Measurements from ENCODE around the gene PHF12. TPM values are rescaled to one million over a fixed set of nuclear protein-coding genes. Genes with fewer than 3 reads are reported as not detected.

PHF12 gene
- polyA plus RNA-seq, 1 donor = 57.6 TPM

DNA sequence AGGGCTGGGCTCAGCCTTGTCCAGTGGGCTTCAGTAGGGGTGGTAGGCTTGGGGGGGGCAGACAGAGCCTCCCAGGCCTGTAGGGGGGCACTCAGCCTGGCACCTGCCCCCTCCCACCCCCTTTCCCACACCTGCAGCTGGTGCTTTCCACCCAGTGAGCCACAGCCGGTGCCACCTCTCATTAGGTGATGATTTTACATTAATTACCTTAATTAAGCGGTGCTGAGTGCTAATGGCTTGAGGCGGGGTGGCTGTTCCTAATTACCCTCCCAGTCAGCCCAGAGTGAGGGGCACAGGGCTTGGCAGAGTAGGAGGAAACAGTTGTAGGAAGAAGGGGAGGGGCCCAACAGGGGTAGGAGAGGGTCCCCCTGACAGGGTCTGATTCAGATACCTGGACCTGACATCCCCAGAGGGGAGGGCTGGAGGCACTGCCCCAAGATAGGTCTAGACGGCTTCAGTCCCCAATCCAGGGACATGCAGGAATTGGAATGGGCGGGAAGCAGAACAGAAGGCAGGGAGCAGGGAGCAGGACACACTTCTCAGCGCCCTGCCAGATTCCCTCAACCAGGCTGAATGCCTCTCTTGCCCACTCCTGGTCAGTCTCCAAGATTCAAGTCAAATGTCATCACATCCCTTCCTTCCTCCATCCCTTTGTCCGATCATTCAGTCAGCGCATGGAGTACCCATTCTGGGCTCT, 26.5 kb upstream of the PHF12 start:
- no peak for DNase-seq

DNA sequence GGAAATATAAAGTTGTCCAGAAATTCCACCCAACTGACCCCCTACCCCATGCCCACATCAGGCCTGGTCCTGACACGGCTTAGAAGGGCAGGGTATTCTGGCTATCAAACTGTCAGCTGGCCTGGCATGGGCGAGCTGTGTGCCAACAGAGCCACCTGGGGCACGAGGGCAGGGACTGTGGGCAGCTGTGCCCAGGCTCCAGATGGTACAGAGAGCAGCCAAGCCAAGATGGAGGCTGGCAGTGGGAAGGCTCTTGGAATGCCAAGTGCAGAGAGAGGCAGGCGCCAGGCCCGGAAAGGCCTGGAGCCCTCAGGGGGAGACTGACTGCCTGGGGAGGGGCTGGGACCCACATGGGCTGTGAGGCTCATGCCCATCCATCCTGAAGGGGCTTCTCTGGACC, 24.3 kb upstream of the PHF12 start:
- no peak for DNase-seq

DNA sequence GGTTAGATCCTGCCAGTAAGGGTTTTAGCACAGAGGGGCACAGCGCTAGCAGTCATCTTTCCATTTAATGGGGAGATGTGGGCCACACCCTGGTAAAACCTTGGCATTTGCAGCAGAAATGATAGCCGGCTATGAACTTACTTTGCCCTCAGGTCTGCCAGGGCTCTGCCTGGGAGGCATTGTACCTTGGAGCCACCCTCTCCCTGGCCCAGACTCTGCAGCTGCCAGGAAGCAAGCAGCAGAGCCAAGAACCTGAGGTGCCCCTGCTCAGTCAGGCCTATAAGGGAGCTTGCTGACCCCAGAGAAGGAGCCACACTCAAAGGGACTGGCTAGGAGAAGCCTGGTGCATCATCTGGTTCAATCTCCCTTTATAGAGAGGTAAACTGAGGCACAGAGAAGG, 23.7 kb upstream of the PHF12 start:
- no peak for DNase-seq

DNA sequence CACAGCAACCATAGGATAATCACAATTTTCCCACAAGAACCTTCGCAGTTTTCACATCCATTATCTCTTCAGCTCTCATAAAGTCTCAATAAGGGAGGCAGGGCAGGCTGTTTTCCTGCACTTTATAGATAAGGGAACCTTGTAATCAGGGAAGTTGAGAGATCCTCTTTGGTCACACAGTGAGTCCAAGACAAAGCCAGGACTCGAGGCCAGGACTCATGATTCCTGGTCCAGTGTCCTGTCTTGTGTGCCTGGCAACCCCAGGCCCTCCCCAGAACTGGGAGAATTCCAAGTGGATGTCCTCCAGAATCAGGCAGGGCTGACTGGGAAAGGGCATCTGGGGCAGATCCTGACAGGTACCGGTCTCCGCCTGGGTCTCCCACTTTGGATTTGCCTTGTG, 23.1 kb upstream of the PHF12 start:
- no peak for DNase-seq

DNA sequence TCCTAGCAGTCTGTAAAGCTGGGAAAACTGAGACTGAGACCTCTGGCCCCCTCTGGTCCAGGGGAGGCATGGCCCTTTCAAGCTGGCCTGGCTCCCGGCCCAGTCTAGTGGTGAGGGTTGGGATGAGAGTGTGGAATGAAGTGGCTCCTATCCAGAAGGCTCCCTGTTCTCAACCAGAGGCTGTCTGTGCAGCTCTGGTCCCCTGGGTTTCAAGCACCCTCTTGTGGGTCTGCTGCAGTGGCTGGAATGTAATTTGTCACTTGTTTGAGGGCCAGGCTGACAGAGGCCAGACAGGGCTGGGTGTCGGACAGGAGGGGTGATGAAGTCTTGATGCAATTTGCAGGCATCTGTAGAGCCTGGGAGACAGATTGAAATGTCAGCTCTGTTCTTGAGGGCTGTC, 22.1 kb upstream of the PHF12 start:
- DNase-seq = no peak

DNA sequence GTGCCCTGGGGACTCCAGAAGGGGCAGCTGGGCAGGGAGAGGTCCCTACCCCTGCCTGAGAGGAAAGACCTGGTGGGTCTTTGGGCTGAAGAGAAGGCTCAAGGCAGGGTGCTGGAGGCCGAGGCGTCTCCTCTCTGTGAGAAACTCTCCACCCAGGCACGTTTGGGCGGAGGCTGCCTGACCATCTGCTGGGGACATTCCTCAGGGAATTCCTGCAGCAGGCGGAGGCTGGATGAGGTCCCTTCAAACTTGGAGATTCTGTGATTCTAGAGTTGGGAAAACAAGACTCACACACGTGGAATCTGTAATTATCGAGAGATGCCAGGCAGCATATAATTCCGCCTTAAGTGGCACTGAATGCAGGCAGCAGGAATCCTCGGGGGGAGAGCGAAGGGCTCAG, 21.1 kb upstream of the PHF12 start:
- DNase-seq = no peak

DNA sequence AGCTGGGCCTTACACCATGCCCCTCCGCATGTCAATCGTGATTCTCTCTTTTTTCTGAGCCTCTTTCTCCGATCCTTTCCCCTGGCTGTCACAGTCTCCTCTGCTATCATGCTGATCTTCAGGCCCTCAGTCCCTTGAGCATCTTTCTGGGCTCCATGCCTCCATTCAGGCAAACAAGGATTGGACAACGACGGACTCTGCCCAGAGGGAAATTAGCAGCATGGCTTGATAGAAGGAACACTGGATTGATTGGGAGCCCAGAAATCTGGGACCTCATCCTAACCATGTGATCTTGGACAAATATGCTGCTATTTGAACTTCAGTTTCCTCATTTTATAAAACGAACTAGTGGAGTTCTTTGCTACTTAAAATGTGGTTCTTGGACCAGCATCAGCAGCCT, 19.6 kb upstream of the PHF12 start:
- no peak for DNase-seq

DNA sequence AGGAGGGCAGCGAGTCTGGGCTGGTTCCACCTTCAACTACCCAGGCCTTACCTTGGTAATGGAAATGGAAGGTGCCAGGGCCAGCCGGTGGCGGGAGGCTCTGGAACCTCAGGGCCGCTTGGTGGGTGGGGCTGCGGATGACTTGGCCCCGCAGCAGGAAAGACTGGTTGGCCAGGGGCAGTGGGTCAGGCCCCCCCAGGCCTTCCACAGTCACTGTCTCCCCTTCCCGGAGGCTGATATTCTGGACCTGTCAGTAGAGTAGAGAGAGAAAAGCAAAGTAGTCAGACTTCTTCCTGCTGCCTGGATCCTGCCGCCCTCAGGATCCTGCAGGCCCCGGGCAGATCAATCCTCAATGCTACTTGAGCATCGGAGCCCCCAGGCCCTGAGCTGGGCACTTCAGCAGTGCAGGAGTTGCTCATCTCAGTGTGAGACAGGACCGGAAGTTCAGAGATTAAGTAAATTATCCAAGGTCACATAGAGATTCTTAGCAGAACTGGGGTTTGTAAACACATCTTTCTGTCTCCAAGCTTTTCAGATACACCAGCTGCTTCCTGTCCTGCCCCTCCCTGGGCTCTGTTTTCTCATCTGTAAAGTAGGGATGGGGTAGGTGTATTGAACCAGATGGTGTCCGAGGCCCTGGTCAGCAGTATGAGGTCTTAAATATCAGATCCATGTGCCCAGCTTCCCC, 18.5 kb upstream of the PHF12 start:
- no peak for DNase-seq

DNA sequence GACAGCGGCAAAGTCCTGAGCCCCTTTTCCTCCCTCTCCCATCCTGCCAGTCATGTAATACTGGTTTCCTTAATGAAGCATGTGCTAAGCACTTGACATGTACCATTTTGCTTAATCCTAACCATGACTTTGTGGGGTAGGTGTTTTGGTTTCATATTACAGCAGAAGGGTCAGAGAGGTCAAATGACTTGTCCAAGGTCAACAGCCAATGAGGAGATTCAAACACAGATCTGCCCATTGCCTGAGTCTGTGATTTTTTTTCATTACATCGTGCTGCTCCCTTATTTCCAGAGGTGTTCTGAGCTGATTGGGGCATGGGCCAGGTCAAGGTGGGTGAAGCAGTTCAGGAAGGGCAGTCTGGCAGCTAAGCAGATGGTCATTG, 17.6 kb upstream of the PHF12 start:
- no peak for DNase-seq

DNA sequence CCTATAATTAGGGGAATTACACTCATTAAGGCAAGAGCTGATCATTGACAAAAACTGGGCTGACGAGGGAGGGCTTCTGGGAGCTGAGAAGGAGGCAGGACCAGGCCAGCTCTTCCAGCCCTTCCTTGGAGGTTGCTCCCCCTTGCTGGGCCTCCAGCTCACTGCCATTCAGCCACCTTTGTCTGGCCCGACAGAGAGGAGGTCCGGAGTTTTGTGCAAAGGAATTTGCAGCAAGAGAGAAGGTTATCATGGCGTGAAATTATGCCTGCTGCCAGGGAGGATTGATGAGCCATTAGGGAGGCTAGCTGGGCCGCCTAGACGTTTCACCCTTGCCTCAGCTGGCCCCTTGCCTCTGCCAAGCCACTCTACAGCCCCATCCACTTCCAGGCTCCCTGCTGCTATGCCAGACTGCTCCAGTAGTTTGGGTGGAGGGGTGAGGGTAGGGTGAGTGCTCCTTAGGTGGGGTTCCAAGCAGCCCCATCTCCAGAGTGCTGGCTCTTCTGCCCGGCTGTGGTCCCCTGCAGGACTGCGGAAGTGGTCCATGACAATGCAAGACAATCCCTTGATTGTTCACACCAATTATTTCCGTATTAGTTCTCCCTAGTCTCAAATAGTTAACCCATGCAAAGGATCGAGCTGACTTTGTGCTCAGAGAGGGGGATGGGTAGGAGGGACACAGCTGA, 17.1 kb upstream of the PHF12 start:
- peak; percentile 55 for DNase-seq

DNA sequence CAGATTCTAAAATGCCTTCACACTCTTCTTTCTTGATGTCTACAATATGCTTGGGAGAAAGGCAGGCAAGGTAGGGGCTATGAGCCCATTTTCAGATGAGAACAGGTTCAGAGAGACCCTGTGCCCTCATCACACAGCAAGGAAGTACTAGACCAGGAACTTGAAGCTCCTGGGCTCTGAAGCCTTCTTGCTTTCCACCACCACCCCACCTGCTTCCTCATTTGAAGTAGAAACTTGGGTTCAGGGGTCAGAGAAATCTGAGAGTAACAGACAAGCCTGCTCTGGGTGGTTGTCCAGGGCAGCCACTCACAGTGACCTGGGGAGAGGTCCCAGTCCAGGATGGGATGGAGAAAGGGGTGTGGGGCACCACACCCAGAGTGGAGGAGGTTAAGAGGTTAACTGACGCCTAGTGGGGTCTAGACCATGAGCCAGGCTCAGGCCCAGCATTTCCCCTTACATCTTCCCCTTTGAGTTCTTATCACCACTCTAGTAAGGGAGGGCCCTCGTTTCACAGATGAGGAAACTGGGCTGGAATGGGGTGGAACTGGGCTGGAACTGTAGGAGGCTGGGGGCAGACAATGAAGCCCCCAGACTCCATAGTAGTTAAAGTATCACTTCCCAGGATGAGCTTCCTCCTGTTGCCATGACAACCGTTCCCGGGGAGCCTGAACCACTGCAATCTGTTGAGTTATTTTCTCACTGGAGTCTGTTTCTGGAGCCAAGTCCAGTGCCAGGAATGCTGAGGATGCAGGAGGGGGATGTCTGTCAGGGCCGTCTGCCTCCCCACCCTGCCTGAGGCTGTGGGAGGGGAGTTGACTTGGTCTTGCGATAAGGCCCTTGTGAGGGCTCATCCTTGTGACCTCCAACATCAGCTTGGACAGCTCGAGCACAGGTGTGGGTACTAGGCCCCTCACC, 16.2 kb upstream of the PHF12 start:
- DNase-seq = no peak

DNA sequence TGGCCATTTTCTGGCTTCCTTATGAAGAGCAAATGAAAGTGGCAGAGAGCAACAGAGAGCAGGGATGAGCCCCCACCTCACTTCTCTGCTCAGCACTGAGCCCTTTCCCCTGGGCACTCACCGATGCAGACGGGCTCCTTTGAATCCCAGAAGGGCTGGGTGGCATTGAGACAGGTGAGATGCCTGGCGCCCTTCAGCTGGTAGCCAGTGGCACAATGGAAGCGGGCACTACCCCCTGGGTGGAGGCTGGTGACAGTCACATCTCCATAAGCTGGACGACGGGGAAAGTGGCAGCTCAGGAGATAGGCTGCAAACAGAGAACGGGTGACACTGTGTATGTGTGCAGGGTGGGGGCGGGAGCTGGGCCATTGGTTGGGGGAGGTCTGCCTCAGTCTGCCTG, 12.5 kb upstream of the PHF12 start:
- no peak for DNase-seq

DNA sequence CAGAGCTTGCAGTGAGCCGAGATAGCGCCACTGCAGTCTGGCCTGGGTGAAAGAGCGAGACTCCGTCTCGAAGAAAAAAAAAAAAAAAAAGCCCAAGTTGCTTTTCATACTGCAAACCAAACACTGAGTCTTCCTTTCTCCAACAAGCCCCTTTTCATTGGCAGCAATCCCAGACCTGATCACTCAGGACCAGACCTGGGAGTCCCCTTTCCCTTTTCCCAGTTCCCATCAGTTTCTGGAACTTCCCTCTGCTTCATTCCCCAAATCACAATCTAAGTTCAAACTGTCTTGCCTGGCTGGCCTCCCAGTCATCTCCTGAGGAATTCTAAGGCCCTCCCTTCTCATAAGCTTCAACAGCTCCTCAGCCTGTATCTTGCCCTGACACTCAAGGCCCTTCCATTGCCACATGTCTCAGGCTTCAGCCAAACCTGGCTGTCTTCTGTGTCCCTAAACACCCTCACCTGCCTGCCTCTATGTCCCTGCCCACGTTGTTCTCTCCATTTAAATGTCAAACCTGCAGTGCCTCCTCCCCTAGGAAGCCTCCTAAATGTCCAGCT, 11.8 kb upstream of the PHF12 start:
- no peak for DNase-seq

DNA sequence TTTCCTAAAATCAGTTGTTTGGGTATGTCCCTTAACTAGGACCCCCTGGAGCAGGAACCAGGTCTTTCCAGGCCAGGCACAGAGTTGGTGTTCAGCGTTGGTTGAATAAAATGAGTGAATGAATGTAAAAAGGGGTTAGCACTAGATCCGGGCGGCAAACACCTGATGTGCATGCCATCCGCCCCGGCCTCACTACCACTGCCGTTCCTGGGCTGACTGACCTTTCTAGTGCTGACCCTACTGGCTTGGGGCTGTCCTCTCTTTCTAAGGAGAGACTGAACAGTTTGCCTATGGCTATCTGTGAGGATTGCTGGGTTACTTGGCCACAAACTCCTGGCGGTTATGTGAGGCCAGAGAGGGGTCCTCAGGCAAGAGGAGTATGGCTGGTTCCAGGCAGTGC, 10.1 kb upstream of the PHF12 start:
- no peak for DNase-seq

DNA sequence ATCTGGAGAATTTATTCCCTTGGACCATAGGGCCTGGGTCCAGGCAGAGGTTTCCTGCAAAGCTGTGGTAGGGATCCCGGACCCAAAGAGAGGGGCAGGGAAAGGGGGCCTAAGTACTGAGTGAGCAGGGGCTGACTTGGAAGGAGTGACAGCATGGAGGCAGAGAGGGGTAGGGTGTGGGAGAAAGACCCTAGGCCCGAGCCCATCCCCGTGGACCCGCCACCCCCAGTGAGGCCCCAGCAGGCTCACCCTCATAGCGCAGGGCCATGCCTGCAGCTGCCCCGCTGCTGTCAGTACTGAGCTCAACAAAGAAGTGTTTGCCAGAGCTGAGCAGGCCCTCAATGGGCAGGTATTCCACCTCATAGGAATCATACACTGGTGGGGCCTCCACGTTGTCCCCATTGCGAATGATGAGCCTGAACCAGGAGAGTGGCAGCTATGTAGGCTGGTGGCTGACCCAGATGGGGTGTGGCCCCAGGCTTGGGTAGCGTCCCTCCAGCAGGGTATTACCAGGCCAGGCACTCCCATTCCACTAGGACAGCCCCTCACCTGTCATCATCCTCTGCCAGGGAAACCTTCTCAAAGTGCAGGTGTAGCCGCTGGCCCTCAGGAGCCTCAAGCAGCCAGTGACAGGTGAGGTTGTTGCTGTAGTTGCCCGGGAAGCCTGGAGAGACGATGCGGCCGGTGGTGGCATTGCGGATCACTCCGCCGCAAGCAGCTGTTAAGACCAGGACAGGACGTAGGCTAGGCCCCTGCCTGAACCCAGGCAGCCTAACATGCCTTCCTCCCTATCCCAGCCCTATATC, 9.1 kb upstream of the PHF12 start:
- DNase-seq = no peak

DNA sequence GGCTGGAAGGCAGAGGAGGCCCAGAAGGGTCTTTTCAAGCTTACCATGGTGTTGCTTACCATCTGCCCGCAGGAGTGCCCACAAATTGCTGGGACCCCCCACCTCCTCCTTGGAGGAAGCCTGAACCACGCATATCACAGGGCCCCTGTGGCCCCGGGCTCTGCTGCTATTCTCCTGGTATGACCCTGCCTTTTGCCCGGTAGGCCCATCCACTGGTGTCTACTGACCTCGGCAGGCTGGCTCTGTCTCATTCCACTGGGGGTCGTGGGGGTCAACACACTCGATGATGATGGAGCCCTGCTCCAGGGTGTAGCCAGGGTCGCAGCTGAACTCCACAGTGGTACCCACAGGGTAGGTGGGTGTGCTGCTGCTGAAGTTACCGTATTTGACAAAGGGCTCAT, 8.2 kb upstream of the PHF12 start:
- DNase-seq = no peak

DNA sequence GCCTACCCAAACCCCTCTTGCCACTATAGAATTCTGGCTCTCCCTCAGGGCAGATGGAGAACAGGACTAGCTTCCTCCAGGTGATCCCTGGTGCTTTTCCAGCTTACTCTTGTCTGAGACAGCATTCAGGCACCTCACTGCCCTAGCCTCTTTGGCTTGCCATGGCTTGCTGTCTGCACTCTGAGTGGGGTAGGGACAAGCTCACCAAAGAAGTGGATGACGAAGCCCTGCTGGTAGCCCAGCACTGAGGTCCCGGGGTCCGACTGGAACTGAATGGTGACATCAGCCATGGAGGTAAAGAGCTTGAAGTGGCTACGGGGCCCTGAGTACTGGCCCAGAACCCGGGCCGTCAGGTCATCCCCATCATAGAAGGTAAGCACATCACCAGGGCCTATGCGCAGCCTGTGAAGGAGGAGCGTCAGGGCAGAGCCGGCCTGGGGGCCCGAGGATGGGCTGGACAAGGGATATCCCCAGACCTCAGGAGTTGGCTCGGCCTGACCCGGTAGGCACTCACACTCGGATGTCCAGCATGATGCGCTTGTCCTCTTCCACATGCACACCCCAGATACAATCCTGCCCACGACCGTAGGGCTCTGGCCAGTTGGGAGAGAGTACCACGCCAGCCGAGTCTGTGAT, 7.6 kb upstream of the PHF12 start:
- no peak for DNase-seq

DNA sequence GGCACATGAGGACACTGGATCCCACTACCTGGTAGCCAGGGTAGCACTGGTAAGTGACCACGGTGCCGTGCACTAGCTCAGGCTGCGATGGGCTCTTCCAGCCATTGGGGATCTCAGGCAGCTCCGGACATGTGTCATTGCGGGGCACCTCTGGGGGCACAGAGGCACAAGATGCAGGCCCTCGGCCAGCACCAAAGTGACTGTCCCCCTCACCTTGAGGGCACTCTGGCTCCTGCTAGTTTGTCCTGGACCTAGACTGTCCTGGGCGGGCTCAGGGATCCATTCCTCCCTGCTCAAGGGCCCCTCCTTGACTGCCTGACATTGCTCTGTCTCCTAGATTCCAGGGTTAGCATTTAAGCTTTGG, 6.7 kb upstream of the PHF12 start:
- DNase-seq = no peak

DNA sequence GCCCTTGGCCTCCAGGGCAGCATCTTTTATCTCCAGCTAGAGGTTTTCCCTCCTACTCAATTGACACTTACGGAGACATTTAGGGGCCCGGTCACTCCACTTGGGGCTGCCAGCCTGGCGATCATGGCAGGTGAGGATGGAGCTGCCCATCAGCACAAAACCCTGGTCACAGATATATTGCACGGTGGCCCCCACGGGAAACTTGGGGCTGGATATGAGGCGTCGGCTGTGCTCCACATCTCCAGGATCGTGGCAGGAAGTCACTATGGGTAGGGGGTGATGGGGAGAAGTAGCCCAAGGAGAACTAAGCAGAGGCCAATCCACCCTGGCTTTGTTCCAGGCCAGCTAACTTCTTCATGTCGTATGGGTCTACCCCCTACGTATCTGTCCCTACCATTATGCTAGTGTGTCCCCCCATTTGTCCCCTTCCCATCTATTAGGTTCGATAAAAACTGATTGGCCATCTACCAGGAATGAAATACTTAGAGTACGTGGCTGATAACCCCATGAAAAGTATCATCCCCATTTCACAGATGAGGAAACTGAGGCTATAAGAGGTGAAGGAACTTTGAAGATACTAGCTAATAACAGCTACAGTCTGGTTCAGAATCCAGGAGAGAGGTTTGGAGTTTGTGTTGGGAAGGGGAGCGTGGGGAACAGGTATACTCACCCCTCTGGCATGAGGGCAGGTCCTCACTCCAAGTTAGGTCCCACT, 6.1 kb upstream of the PHF12 start:
- no peak for DNase-seq

DNA sequence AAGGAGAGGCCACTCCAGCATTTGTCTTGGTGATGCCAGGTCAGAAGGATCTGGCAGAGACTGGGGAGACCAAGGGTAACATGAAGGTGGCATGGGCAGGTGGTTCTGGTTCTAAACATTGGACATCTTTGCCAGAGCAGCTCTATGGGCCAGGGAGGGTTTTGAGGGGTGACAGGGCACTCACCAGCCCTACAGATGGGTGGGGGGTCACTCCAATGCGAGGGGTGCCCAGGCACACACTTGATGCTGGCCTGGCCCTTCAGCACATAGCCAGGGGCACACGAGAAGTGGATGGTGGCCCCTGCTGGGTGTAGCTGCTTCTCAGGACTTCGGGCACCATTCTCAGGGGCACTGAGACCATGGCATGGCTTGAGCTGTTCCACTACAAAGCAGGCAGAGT, 5.5 kb upstream of the PHF12 start:
- no peak for DNase-seq

Data from left kidney (tissue), 2 donors.